Suprapubic skin (tissue), 4 donors: ENCODE data around the gene CLDN6.

Experiments
- POLR2A ChIP-seq, 2 donors: fragments of 450-650 bp; IDR thresholded peaks; one replicate each; pipeline ENCODE4 v1.6.1; 2017; ENCODE audit warnings: antibody characterized with exemption in 2 of 2, mild to moderate bottlenecking in 2 of 2, moderate library complexity in 2 of 2
- POLR2AphosphoS5 ChIP-seq, 3 donors: sonication (generic); formaldehyde crosslinking; IDR thresholded peaks; one replicate each; pipeline ENCODE4 v1.6.1; 2017; ENCODE audit warnings: antibody characterized with exemption in 3 of 3
- TF ChIP-seq, protein P1 (sequence below), 2 donors: fragments of 200-600 bp in 1 of 2; fragments of 450-650 bp in 1 of 2; sonication (generic) in 1 of 2; IDR thresholded peaks; one replicate each; pipeline ENCODE4 v1.5.1; 2016 to 2019; ENCODE audit warnings: antibody characterized with exemption in 2 of 2, mild to moderate bottlenecking in 1 of 2, moderate library complexity in 1 of 2

DNA sequence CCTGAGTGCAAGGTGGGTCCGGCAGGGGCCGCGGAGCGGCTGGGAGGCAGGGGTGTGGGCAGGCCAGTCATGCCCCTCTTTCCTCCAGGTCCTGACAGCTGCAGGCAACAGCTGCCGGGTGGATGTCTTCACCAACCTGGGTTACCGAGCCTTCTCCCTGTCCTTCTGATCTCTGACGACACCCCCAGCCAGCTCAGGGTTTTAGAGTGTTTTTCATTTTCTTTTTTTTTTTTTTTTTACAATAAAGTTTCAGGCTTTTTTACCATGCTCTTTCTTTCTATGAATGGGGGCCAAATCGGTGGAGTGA, 9.5 kb upstream of the CLDN6 start:
- TF ChIP-seq, protein P1, sequence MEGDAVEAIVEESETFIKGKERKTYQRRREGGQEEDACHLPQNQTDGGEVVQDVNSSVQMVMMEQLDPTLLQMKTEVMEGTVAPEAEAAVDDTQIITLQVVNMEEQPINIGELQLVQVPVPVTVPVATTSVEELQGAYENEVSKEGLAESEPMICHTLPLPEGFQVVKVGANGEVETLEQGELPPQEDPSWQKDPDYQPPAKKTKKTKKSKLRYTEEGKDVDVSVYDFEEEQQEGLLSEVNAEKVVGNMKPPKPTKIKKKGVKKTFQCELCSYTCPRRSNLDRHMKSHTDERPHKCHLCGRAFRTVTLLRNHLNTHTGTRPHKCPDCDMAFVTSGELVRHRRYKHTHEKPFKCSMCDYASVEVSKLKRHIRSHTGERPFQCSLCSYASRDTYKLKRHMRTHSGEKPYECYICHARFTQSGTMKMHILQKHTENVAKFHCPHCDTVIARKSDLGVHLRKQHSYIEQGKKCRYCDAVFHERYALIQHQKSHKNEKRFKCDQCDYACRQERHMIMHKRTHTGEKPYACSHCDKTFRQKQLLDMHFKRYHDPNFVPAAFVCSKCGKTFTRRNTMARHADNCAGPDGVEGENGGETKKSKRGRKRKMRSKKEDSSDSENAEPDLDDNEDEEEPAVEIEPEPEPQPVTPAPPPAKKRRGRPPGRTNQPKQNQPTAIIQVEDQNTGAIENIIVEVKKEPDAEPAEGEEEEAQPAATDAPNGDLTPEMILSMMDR (IDR thresholded peaks at IDR 0.05), result no peak
- TF ChIP-seq POLR2AphosphoS5 (IDR thresholded peaks at IDR 0.05) (no peak), POLR2A (IDR thresholded peaks at IDR 0.05) (no peak)
